ENCODE results near the gene ATP8B2.

DNA sequence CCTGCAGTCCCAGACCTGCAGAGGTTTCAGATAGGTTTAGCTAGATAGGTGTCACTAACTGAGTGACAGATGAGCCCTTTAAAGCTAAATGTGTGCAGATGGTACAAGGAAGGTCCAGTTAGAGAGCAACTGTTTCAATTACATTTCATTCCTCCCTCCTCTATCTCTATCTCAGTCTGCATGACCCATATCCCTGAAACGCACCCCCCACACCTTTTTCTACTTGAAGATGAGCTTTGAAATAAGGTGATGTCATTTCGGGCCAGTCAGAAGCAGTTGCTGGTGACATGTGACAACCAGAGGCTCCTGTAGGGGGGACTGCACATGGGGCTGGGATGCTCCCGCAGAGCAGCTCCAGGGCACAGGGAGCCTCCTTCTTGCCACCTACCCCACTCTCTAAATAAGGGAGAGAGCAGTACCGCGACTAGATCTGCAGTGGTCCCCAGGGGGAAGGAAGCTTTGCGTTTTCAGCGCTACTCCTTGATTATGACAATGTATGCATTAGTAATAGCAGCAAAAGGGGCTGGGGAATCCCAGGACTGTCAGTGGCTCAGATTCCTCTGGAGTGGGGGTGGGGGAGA is 4.3 kb downstream of the ATP8B2 start:
- TF ChIP-seq, protein P1, sequence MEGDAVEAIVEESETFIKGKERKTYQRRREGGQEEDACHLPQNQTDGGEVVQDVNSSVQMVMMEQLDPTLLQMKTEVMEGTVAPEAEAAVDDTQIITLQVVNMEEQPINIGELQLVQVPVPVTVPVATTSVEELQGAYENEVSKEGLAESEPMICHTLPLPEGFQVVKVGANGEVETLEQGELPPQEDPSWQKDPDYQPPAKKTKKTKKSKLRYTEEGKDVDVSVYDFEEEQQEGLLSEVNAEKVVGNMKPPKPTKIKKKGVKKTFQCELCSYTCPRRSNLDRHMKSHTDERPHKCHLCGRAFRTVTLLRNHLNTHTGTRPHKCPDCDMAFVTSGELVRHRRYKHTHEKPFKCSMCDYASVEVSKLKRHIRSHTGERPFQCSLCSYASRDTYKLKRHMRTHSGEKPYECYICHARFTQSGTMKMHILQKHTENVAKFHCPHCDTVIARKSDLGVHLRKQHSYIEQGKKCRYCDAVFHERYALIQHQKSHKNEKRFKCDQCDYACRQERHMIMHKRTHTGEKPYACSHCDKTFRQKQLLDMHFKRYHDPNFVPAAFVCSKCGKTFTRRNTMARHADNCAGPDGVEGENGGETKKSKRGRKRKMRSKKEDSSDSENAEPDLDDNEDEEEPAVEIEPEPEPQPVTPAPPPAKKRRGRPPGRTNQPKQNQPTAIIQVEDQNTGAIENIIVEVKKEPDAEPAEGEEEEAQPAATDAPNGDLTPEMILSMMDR (IDR thresholded peaks at IDR 0.05) = no peak
- TF ChIP-seq POLR2A (IDR thresholded peaks at IDR 0.05) (no peak), POLR2AphosphoS5 (IDR thresholded peaks at IDR 0.05) (no peak)

All from breast epithelium (tissue), 3 donors.